ENCODE results near the gene WDFY2. TPM values are rescaled to one million over a fixed set of nuclear protein-coding genes. Genes with fewer than 3 reads are reported as not detected.

WDFY2 gene
- total RNA-seq, 1 donor from 2014 or later = 3.9 TPM

- no peaks in the 10 kb centered on the region for H3K27me3 Mint-ChIP-seq (ENCODE audit: low read depth)
- H3K9me3 Mint-ChIP-seq (ENCODE audit: low read depth) = no peaks in the 10 kb centered on the region
- H3K4me3 Mint-ChIP-seq (ENCODE audit: unreplicated experiment) = no peak overlapping the region
- peaks cover 24% of the 10 kb centered on the region for H3K4me1 Mint-ChIP-seq (ENCODE audit: low read depth)
- no peak for TF ChIP-seq CTCF (IDR thresholded peaks at IDR 0.05)
- no peak for DNase-seq (ENCODE audit: low spot score)
- H3K36me3 Mint-ChIP-seq (ENCODE audit: low read depth) = no peaks in the 10 kb centered on the region
- H3K27ac Mint-ChIP-seq (ENCODE audit: unreplicated experiment) = no peak overlapping the region
These were observed 94.2 kb downstream of the WDFY2 start for GRCh38 chr13:51678420-51678819.

- Mint-ChIP-seq H3K4me1 (ENCODE audit: low read depth) (peaks cover 12% of the 10 kb centered on the region), H3K9me3 (ENCODE audit: low read depth) (no peaks in the 10 kb centered on the region), H3K36me3 (ENCODE audit: low read depth) (no peaks in the 10 kb centered on the region), H3K4me3 (ENCODE audit: unreplicated experiment) (no peak overlapping the region), H3K27ac (ENCODE audit: unreplicated experiment) (no peak overlapping the region), H3K27me3 (ENCODE audit: low read depth) (no peaks in the 10 kb centered on the region)
- TF ChIP-seq CTCF (IDR thresholded peaks at IDR 0.05) = no peak
- DNase-seq (ENCODE audit: low spot score) = no peak
These were observed 95.4 kb downstream of the WDFY2 start for GRCh38 chr13:51679616-51680015.

GRCh38 chr13:51681037-51681678 is 96.9 kb downstream of the WDFY2 start:
- peaks cover 2% of the 10 kb centered on the region for H3K36me3 Mint-ChIP-seq (ENCODE audit: low read depth)
- no peaks in the 10 kb centered on the region for H3K9me3 Mint-ChIP-seq (ENCODE audit: low read depth)
- no peaks in the 10 kb centered on the region for H3K27me3 Mint-ChIP-seq (ENCODE audit: low read depth)
- no peak for DNase-seq (ENCODE audit: low spot score)
- H3K4me1 Mint-ChIP-seq (ENCODE audit: low read depth) = peaks cover 11% of the 10 kb centered on the region
- no peak for TF ChIP-seq CTCF (IDR thresholded peaks at IDR 0.05)
- H3K27ac Mint-ChIP-seq (ENCODE audit: unreplicated experiment) = peak overlapping the region; percentile 14
- no peak overlapping the region for H3K4me3 Mint-ChIP-seq (ENCODE audit: unreplicated experiment)

GRCh38 chr13:51682686-51683085 is 98.4 kb downstream of the WDFY2 start:
- peaks cover 11% of the 10 kb centered on the region for H3K4me1 Mint-ChIP-seq (ENCODE audit: low read depth)
- no peak for DNase-seq (ENCODE audit: low spot score)
- H3K27ac Mint-ChIP-seq (ENCODE audit: unreplicated experiment) = no peak overlapping the region
- peaks cover 2% of the 10 kb centered on the region for H3K36me3 Mint-ChIP-seq (ENCODE audit: low read depth)
- no peak overlapping the region for H3K4me3 Mint-ChIP-seq (ENCODE audit: unreplicated experiment)
- no peaks in the 10 kb centered on the region for H3K27me3 Mint-ChIP-seq (ENCODE audit: low read depth)
- no peaks in the 10 kb centered on the region for H3K9me3 Mint-ChIP-seq (ENCODE audit: low read depth)
- no peak for TF ChIP-seq CTCF (IDR thresholded peaks at IDR 0.05)

- H3K27me3 Mint-ChIP-seq (ENCODE audit: low read depth) = no peaks in the 10 kb centered on the region
- H3K27ac Mint-ChIP-seq (ENCODE audit: unreplicated experiment) = no peak overlapping the region
- TF ChIP-seq CTCF (IDR thresholded peaks at IDR 0.05) = no peak
- H3K36me3 Mint-ChIP-seq (ENCODE audit: low read depth) = peaks cover 2% of the 10 kb centered on the region
- no peak for DNase-seq (ENCODE audit: low spot score)
- H3K9me3 Mint-ChIP-seq (ENCODE audit: low read depth) = no peaks in the 10 kb centered on the region
- no peak overlapping the region for H3K4me3 Mint-ChIP-seq (ENCODE audit: unreplicated experiment)
- peaks cover 11% of the 10 kb centered on the region for H3K4me1 Mint-ChIP-seq (ENCODE audit: low read depth)
These were observed 99.3 kb downstream of the WDFY2 start for GRCh38 chr13:51683597-51683996.

All from chondrocyte (in vitro differentiated cells).